HG02943 (cell line): ENCODE data around the gene ASB6.

ENCODE experiments used
- ATAC-seq: cut with Tn5 transposase; IDR thresholded peaks from one replicate; pipeline ENCODE4 v1.9.1; 2021; ENCODE audit warnings: mild to moderate bottlenecking, low read depth, moderate library complexity; ENCODE audit not compliant: unreplicated experiment

Gene ASB6

DNA sequence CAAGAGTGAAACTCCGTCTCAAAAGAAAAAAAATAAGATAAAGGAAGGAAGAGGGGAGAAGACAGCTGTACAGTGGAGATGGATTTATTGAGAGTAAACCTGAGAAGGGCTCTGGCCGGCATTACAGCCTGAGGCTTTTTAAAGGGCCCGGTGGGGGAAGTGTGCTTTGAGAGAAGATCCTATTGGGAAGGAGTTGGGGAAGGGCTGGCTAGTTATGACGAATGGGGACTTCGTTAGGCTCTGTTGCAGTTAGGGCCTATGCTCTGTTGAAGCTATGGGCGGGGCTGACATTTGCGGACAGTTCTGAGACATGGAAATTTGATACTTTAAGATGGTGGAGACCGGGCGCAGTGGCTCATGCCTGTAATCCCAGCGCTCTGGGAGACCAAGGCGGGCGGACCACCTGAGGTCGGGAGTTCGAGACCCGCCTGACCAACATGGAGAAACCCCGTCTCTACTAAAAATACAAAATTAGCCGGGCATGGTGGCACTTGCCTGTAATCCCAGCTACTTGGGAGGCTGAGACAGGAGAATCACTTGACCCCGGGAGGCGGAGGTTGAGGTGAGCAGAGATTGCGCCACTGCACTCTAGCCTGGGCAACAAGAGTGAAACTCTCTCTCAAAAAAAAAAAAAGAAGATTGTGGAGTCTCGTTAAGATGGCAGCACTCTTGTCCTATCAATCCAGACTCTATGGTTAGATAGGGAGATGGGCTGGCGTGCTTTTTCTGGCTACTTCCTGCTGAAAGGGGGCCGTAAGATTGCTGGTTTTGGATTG is 54.3 kb downstream of the ASB6 start:
- no peak for ATAC-seq

DNA sequence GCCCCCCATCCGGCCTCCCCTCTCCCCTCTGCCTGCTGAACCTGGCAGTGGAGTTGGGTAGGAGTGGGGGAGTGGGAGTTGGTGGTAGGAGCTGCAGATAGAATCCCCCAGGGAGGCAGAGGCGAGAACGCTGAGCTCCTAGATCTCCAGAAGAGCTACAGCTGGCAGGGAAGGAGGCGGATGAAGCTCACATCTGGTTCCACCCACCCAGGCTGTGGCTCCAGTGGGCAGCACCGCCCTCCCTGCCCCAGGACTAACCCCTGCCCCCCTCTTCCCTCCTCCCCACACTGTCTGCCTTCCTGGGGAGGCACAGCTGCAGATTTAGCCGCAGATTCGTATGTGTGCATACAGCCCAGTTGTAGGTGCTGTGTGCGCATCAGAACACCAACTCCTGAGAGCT is 55.3 kb downstream of the ASB6 start:
- ATAC-seq, result no peak

DNA sequence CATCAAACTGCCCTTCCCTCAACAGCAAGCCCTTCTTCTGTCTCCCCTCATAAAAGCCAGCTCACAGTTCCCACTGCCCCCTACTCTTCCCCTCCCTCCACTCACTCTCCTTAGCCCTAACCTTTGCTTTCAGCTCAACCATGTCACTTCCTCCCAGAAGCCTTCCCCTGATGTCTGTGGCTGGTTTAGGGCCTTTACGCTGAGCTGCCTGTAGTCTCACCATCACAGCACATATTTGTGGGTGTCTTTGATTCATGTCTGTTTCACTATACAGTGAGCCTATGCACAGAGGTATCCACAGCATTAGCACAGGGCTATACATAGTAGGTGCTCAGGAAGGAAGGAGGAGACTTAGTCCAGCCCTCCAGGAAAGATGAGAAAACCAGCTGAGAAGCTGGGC is 55.7 kb downstream of the ASB6 start:
- ATAC-seq, result no peak

DNA sequence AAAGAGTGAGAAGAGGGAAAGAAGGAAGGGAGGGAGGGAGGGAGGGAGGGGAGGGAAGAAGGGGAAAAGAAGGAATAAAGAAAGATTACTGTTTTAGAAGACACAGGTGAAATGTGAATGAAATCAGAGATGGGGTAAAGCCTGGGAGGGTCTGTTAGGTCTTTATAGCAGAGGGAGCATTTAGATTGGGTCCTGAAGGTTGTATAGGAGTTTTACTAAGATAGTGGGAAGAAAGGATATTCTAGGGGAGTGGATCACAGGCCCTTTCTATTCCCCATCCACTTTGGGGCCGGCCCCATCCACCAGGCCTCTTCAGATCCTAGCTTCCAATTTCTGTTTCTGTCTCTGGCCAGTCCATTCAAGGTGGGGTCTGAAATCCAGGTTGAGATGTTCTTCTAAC is 56.6 kb downstream of the ASB6 start:
- no peak for ATAC-seq
